GM12875 (cell line): ENCODE data around the gene SCN2A.

Experiments
- H3K4me3 ChIP-seq: one replicate; pipeline ENCODE4 v1.5.1; 2011; ENCODE audit warnings: low read depth, low read length, control low read depth
- TF ChIP-seq, protein P1 (sequence below): IDR thresholded peaks from 2 replicates; pipeline ENCODE4 v1.5.1; 2011; ENCODE audit warnings: low read depth, mild to moderate bottlenecking, control low read depth, inconsistent platforms, low read length, moderate library complexity, borderline replicate concordance; ENCODE audit not compliant: insufficient read depth

The SCN2A gene

GRCh38 chr2:165369131-165369897 is 130.1 kb downstream of the SCN2A start:
- H3K4me3 ChIP-seq = no peak overlapping the region
- TF ChIP-seq, protein P1, sequence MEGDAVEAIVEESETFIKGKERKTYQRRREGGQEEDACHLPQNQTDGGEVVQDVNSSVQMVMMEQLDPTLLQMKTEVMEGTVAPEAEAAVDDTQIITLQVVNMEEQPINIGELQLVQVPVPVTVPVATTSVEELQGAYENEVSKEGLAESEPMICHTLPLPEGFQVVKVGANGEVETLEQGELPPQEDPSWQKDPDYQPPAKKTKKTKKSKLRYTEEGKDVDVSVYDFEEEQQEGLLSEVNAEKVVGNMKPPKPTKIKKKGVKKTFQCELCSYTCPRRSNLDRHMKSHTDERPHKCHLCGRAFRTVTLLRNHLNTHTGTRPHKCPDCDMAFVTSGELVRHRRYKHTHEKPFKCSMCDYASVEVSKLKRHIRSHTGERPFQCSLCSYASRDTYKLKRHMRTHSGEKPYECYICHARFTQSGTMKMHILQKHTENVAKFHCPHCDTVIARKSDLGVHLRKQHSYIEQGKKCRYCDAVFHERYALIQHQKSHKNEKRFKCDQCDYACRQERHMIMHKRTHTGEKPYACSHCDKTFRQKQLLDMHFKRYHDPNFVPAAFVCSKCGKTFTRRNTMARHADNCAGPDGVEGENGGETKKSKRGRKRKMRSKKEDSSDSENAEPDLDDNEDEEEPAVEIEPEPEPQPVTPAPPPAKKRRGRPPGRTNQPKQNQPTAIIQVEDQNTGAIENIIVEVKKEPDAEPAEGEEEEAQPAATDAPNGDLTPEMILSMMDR = no peak

DNA sequence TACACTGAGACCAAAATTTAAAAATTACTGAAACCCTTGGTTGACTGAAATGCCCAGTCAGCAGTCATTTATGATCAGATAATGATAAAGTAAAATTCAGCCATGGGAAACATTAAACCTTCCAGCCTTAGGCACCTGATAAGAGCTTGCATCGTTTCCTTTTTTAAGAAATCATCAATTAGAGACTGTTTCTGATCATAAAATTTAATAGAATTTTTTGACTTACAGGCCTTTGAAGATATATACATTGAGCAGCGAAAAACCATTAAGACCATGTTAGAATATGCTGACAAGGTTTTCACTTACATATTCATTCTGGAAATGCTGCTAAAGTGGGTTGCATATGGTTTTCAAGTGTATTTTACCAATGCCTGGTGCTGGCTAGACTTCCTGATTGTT is 130.7 kb downstream of the SCN2A start:
- TF ChIP-seq, protein P1 = no peak
- no peak overlapping the region for H3K4me3 ChIP-seq

DNA sequence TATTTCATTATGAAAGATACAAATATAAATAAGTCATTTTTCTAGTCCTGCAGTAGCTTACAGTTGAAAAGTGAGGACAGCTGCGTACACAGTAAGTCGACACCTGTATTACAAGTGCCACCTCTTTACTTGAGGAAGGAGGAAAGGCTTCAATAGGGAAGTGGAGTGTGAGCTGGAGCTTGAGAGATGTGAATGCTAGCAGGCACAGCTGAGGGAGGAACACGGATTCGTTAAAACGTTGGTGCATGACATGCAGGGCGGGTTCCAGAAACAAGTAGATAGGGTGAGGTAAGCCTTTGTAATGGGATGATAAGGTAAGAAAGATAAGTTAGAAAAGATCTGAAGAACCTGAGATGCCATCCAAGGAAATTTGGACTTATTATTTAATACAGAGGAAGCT is 132.1 kb downstream of the SCN2A start:
- TF ChIP-seq, protein P1 = no peak

GRCh38 chr2:165373278-165374010 is 134.2 kb downstream of the SCN2A start:
- no peak overlapping the region for H3K4me3 ChIP-seq
- TF ChIP-seq, protein P1 = no peak

More for the DNA sequence above, 132.1 kb downstream of the SCN2A start:
- no peak overlapping the region for H3K4me3 ChIP-seq

DNA sequence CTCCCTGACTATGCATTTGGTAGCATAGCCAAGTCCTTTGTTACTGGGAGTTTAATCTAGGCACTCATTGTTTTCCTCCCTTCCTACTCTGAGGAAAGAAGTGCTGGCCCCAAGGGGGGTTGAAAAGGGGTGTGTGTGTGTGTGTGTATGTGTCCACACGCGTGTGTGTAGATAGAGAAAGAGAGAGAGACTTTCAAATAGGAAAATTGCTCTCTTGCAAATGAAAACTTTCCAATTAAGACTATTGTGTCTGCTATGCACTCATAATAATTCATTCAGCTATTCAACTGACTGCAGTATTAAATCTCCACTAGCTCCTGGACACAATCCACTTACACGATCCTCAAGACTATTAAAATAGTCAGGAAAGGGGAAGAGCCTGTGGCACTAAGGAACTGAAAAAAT is 137.4 kb downstream of the SCN2A start:
- no peak overlapping the region for H3K4me3 ChIP-seq

GRCh38 chr2:165382362-165382761 is 143.1 kb downstream of the SCN2A start:
- TF ChIP-seq, protein P1 = no peak
- H3K4me3 ChIP-seq = no peak overlapping the region

More for the DNA sequence above, 137.4 kb downstream of the SCN2A start:
- TF ChIP-seq, protein P1 = no peak

DNA sequence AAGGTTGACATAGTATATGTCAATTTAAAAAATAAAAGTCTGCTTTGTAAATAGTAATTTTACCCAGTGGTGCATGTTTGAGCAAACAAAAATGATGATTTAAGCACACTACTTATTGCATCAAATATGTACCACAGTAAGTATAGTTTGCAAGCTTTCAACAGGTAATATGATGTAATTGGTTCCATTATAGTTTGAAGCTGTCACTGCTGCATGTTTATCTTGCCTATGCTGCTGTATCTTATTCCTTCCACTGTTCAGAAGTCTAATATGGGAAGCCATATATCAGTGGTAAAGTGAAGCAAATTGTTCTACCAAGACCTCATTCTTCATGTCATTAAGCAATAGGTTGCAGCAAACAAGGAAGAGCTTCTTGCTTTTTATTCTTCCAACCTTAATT is 151.7 kb downstream of the SCN2A start:
- no peak overlapping the region for H3K4me3 ChIP-seq
- TF ChIP-seq, protein P1 = no peak
